Left ventricle myocardium inferior (tissue), 1 donor: ENCODE results near the gene HTN3. TPM values are rescaled to one million over a fixed set of nuclear protein-coding genes. Genes with fewer than 3 reads are reported as not detected.

Experiments
- DNase-seq: peaks from one replicate; pipeline ENCODE4 v3.0.0-alpha.2; 2020
- H3K27ac ChIP-seq: fragments of 200-600 bp; replicated peaks from 2 replicates; pipeline ENCODE4 v1.8.0; 2021
- H3K27me3 ChIP-seq: fragments of 200-600 bp; 2 replicates; pipeline ENCODE4 v1.8.0; 2021; ENCODE audit warnings: low read depth
- H3K36me3 ChIP-seq: fragments of 200-600 bp; 2 replicates; pipeline ENCODE4 v1.8.0; 2021
- H3K4me1 ChIP-seq: fragments of 200-600 bp; 2 replicates; pipeline ENCODE4 v1.8.0; 2021
- H3K4me3 ChIP-seq: fragments of 200-600 bp; 2 replicates; pipeline ENCODE4 v1.8.0; 2021; ENCODE audit warnings: mild to moderate bottlenecking, moderate library complexity
- H3K9me3 ChIP-seq: fragments of 200-600 bp; replicated peaks from 2 replicates; pipeline ENCODE4 v1.8.0; 2021
- CTCF ChIP-seq: fragments of 200-600 bp; IDR thresholded peaks from 2 replicates; pipeline ENCODE4 v1.8.0; 2021; ENCODE audit warnings: antibody characterized with exemption, mild to moderate bottlenecking, borderline replicate concordance
- intact Hi-C: fragments of 100-400 bp; cut with micrococcal nuclease; formaldehyde crosslinking; loops from one replicate; pipeline ENCODE4 v1.11.0; 2022
- total RNA-seq: library from RNA; stranded (reverse); fragmentation: NEBNext Ultra II Directional; extraction: Animal tissue kit (Norgen Biotek cat#: 25700); gene quantifications from one replicate; pipeline ENCODE4 v1.2.1, GENCODE V29; 2021
- donor health status: DM: no; HTN: yes; CAD: no; lungs with severe emphysema.

HTN3 gene
- total RNA-seq, 1 donor from 2014 or later, result not detected

GRCh38 chr4:70059149-70059548 lies 30.9 kb downstream of the HTN3 start:
- no peak for DNase-seq
- no peak overlapping the region for H3K27ac ChIP-seq
- no peak overlapping the region for H3K4me3 ChIP-seq
- intact Hi-C loops, result no loop called here
- no peaks in the 10 kb centered on the region for H3K27me3 ChIP-seq
- no peaks in the 10 kb centered on the region for H3K4me1 ChIP-seq
- H3K36me3 ChIP-seq, result no peaks in the 10 kb centered on the region
- H3K9me3 ChIP-seq, result peaks cover 27% of the 10 kb centered on the region
- no peak for TF ChIP-seq CTCF

- Histone ChIP-seq H3K36me3 (no peaks in the 10 kb centered on the region), H3K4me3 (no peak overlapping the region), H3K27me3 (no peaks in the 10 kb centered on the region), H3K27ac (no peak overlapping the region), H3K4me1 (no peaks in the 10 kb centered on the region), H3K9me3 (peaks cover 5% of the 10 kb centered on the region)
- no peak for TF ChIP-seq CTCF
- intact Hi-C loops, result no loop called here
- no peak for DNase-seq
Observed at GRCh38 chr4:70062000-70062399, 33.7 kb downstream of the HTN3 start.

GRCh38 chr4:70080205-70080604 lies 51.9 kb downstream of the HTN3 start:
- H3K27me3 ChIP-seq, result no peaks in the 10 kb centered on the region
- no peak for DNase-seq
- intact Hi-C loops, result no loop called here
- no peaks in the 10 kb centered on the region for H3K9me3 ChIP-seq
- H3K36me3 ChIP-seq, result no peaks in the 10 kb centered on the region
- H3K4me3 ChIP-seq, result no peak overlapping the region
- no peaks in the 10 kb centered on the region for H3K4me1 ChIP-seq
- no peak for TF ChIP-seq CTCF
- no peak overlapping the region for H3K27ac ChIP-seq

Other genes starting within 250 kb of the HTN3 start
- not detected for gene SULT1E1, start 168.3 kb upstream of the HTN3 start, total RNA-seq
- not detected for gene CSN1S1, start 97.4 kb upstream of the HTN3 start, total RNA-seq
- not detected for gene CSN2, start 62.7 kb upstream of the HTN3 start, total RNA-seq
- gene STATH, start 32.5 kb upstream of the HTN3 start, total RNA-seq, result not detected
- not detected for gene HTN1, start 22.0 kb downstream of the HTN3 start, total RNA-seq
- gene PRR27, start 125.8 kb downstream of the HTN3 start, total RNA-seq, result not detected
- gene ODAM, start 167.3 kb downstream of the HTN3 start, total RNA-seq, result not detected
- gene FDCSP, start 197.7 kb downstream of the HTN3 start, total RNA-seq, result not detected
- gene CSN3, start 214.1 kb downstream of the HTN3 start, total RNA-seq, result not detected